Measurements from ENCODE around the gene DNAI4. TPM values are rescaled to one million over a fixed set of nuclear protein-coding genes. Genes with fewer than 3 reads are reported as not detected.
A peak's percentile ranks its signal among the peaks of the same experiment; 100 is the strongest.

DNAI4 gene
- total RNA-seq, 2 experiments from 2014 or later: 3.1 to 4.2 TPM

- H3K4me3 Mint-ChIP-seq: no peak overlapping the region
- H3K36me3 Mint-ChIP-seq: peaks cover 3% of the 10 kb centered on the region
- no peaks in the 10 kb centered on the region for H3K27me3 Mint-ChIP-seq
- H3K27ac Mint-ChIP-seq: no peak overlapping the region
- POLR2A ChIA-PET: no interaction called here
- H3K9me3 Mint-ChIP-seq: peaks cover 4% of the 10 kb centered on the region
- ATAC-seq (ENCODE audit: low read depth) (no peak), DNase-seq (no peak)
- no peaks in the 10 kb centered on the region for H3K4me1 Mint-ChIP-seq
These were observed 145.1 kb downstream of the DNAI4 start for GRCh38 chr1:66779475-66780078.

DNA sequence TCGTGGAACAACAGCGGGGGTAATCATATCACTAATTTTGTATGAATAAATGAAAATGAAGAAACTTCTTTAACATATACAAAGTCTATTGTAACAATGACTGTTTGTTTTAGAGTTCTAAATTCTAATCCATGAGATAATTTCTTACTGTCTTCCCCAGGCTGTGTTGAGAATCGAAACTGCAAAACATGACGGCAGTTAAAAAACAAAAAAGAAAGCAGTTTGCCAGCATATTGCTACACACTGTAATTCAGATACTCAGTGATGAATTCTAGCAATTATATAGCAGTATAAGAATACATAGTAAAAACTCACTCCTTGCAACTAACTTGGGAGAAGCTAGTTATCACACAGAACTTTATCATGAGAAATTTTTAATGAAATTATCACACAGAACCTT lies 145.7 kb downstream of the DNAI4 start:
- Mint-ChIP-seq H3K36me3 (peaks cover 1% of the 10 kb centered on the region), H3K27me3 (no peaks in the 10 kb centered on the region), H3K4me3 (no peak overlapping the region), H3K27ac (no peak overlapping the region), H3K9me3 (peaks cover 4% of the 10 kb centered on the region), H3K4me1 (no peaks in the 10 kb centered on the region)
- POLR2A ChIA-PET: no interaction called here
- no peak for ATAC-seq (ENCODE audit: low read depth)
- no peak for DNase-seq

DNA sequence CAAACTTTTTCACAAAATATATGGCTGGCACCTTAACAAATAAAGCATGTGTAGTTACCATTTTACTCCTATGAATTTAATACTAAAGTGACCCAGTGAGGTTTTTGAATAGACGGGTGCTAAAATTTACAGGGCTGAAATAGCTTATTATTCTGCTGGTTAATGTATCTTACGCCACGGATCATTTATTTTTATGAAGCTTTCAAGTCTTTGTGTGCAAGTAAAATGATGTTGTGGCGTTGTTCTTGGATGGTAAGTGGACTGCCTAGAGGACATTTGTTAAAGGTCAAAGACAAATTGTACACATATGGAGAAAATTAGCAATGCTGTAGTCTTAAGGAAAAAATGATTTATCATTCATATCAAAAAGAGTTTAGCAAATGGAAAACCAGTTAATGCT lies 146.4 kb downstream of the DNAI4 start:
- no peak for DNase-seq
- ATAC-seq (ENCODE audit: low read depth): no peak
- Mint-ChIP-seq H3K36me3 (peaks cover 1% of the 10 kb centered on the region), H3K4me1 (no peaks in the 10 kb centered on the region), H3K27me3 (no peaks in the 10 kb centered on the region), H3K9me3 (peaks cover 4% of the 10 kb centered on the region), H3K27ac (no peak overlapping the region), H3K4me3 (no peak overlapping the region)
- POLR2A ChIA-PET: no interaction called here

- DNase-seq: no peak
- Mint-ChIP-seq H3K4me3 (no peak overlapping the region), H3K36me3 (peaks cover 1% of the 10 kb centered on the region), H3K27ac (no peak overlapping the region), H3K9me3 (peaks cover 4% of the 10 kb centered on the region), H3K27me3 (no peaks in the 10 kb centered on the region), H3K4me1 (no peaks in the 10 kb centered on the region)
- ATAC-seq (ENCODE audit: low read depth): no peak
- POLR2A ChIA-PET: no interaction called here
These were observed 146.8 kb downstream of the DNAI4 start for GRCh38 chr1:66777831-66778230.

- Mint-ChIP-seq H3K27me3 (no peaks in the 10 kb centered on the region), H3K27ac (no peak overlapping the region), H3K9me3 (peaks cover 3% of the 10 kb centered on the region), H3K4me1 (peaks cover 3% of the 10 kb centered on the region), H3K36me3 (peaks cover 1% of the 10 kb centered on the region), H3K4me3 (no peak overlapping the region)
- POLR2A ChIA-PET: no interaction called here
- no peak for ATAC-seq (ENCODE audit: low read depth)
- no peak for DNase-seq
These were observed 149.0 kb downstream of the DNAI4 start for GRCh38 chr1:66775646-66776045.

DNA sequence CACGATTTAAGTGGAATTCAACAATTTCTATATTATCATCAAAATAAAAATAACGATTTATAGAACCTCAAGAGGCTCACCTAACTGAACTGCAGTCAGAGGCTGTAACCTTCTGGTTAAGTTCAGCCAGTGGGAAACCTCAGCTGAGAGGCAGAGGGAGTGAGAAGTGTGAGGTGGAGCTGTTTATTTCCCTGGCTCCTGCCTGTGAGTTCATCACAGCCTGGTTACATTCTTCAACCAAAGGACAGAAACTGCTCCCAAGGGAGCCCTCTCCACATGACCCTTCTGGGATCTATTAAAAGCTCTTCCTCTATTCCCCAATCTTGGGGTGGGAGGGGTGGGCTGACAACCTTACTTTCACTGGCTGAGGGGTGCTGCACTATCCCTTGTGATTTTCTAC lies 150.2 kb downstream of the DNAI4 start:
- Mint-ChIP-seq H3K36me3 (no peaks in the 10 kb centered on the region), H3K4me3 (no peak overlapping the region), H3K9me3 (no peaks in the 10 kb centered on the region), H3K4me1 (peaks cover 11% of the 10 kb centered on the region), H3K27me3 (no peaks in the 10 kb centered on the region), H3K27ac (no peak overlapping the region)
- ATAC-seq (ENCODE audit: low read depth) (no peak), DNase-seq (no peak)
- POLR2A ChIA-PET: no interaction called here

DNA sequence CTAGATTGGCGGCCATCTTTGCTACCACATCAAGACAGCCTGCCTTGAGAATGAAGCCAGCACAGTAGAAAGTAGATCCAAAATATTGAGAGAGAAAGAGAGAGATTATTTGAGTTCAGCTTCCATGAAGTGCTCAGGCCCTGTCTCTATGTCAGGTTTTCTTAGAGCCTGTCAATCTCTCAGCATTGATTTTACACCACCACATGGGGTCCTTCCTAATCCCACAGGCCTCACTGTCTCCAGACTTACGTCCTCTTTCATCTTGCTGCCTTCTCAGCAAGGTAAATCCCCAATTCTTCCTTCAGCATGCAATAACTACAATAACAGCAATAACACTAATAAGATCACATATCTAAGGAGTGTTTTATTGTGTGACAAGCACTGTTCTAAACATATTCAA lies 151.4 kb downstream of the DNAI4 start:
- H3K27me3 Mint-ChIP-seq: no peaks in the 10 kb centered on the region
- H3K36me3 Mint-ChIP-seq: no peaks in the 10 kb centered on the region
- ATAC-seq (ENCODE audit: low read depth): no peak
- no peak overlapping the region for H3K27ac Mint-ChIP-seq
- POLR2A ChIA-PET: no interaction called here
- H3K9me3 Mint-ChIP-seq: no peaks in the 10 kb centered on the region
- no peak overlapping the region for H3K4me3 Mint-ChIP-seq
- H3K4me1 Mint-ChIP-seq: peaks cover 18% of the 10 kb centered on the region
- no peak for DNase-seq

- Mint-ChIP-seq H3K27me3 (no peaks in the 10 kb centered on the region), H3K9me3 (no peaks in the 10 kb centered on the region), H3K4me3 (no peak overlapping the region), H3K4me1 (peaks cover 18% of the 10 kb centered on the region), H3K27ac (no peak overlapping the region), H3K36me3 (no peaks in the 10 kb centered on the region)
- POLR2A ChIA-PET: no interaction called here
- DNase-seq (no peak), ATAC-seq (ENCODE audit: low read depth) (no peak)
These were observed 154.0 kb downstream of the DNAI4 start for GRCh38 chr1:66770694-66771093.

GRCh38 chr1:66770240-66770639 lies 154.4 kb downstream of the DNAI4 start:
- Mint-ChIP-seq H3K36me3 (no peaks in the 10 kb centered on the region), H3K4me1 (peaks cover 18% of the 10 kb centered on the region)

DNA sequence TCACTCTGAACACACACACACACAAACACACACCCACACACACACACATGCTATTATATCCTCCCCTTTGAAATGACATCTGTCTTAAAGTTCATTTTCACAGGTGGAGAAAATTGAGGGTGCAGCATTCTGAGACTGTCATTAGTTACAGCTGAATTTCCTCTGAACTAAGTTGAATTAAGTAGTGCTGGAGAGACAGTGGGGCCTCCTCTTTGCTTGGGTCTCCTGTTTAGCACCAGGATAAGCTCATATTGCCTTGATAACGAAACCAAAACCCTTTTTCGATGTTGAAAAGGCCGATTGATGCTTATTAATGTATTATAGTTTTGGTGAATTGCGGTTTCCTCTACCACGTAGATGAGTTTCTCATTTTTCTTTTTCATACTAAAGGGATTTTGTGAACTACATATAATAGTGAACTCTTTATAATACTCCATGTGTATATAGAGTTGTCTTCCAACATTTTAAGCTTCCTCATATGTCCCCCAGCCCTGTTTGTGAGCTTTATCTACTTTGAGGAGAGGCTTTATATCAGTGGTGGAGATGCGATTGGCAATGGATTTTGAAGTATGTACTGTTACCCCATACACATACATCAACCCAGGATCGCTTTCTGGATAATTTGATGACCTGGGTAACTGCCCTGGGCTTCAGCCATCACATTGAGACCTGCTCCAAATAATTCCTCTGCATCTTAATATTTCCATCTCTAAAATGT lies 155.0 kb downstream of the DNAI4 start:
- H3K27me3 Mint-ChIP-seq: no peaks in the 10 kb centered on the region
- no peaks in the 10 kb centered on the region for H3K36me3 Mint-ChIP-seq
- H3K4me1 Mint-ChIP-seq: peaks cover 18% of the 10 kb centered on the region
- POLR2A ChIA-PET: interaction anchor here (0.8 kb wide), 2 partner anchors 155 to 160 kb away, joined by 3 to 4 read pairs; partner anchors contain the start of genes DNAI4 and MIER1
- ATAC-seq (ENCODE audit: low read depth) (peak; percentile 77), DNase-seq (no peak)
- H3K9me3 Mint-ChIP-seq: no peaks in the 10 kb centered on the region
- peak overlapping the region; percentile 72 for H3K4me3 Mint-ChIP-seq
- peak overlapping the region; percentile 63 for H3K27ac Mint-ChIP-seq

More at GRCh38 chr1:66770240-66770639, 154.4 kb downstream of the DNAI4 start:
- POLR2A ChIA-PET: interaction anchor here (0.8 kb wide), 1 partner anchor 154 kb away, joined by 4 read pairs; the partner anchor contains the start of genes DNAI4 and MIER1
- DNase-seq: no peak
- no peaks in the 10 kb centered on the region for H3K27me3 Mint-ChIP-seq
- peak overlapping the region; percentile 2 for H3K27ac Mint-ChIP-seq
- H3K4me3 Mint-ChIP-seq: peak overlapping the region; percentile 72
- H3K9me3 Mint-ChIP-seq: no peaks in the 10 kb centered on the region
- no peak for ATAC-seq (ENCODE audit: low read depth)

- H3K4me1 Mint-ChIP-seq: peaks cover 18% of the 10 kb centered on the region
- no peaks in the 10 kb centered on the region for H3K36me3 Mint-ChIP-seq
- H3K9me3 Mint-ChIP-seq: no peaks in the 10 kb centered on the region
- H3K27me3 Mint-ChIP-seq: no peaks in the 10 kb centered on the region
- DNase-seq (no peak), ATAC-seq (ENCODE audit: low read depth) (no peak)
- POLR2A ChIA-PET: interaction anchor here (0.8 kb wide), 1 partner anchor 161 kb away, joined by 3 read pairs; no protein-coding TSS in a partner anchor
- peak overlapping the region; percentile 72 for H3K4me3 Mint-ChIP-seq
- peak overlapping the region; percentile 63 for H3K27ac Mint-ChIP-seq
These were observed 155.7 kb downstream of the DNAI4 start for GRCh38 chr1:66768965-66769364.

GRCh38 chr1:66767626-66768025 lies 157.0 kb downstream of the DNAI4 start:
- ATAC-seq (ENCODE audit: low read depth) (no peak), DNase-seq (no peak)
- no peak overlapping the region for H3K27ac Mint-ChIP-seq
- POLR2A ChIA-PET: no interaction called here
- H3K27me3 Mint-ChIP-seq: no peaks in the 10 kb centered on the region
- H3K36me3 Mint-ChIP-seq: no peaks in the 10 kb centered on the region
- H3K4me3 Mint-ChIP-seq: no peak overlapping the region
- H3K9me3 Mint-ChIP-seq: no peaks in the 10 kb centered on the region
- peaks cover 18% of the 10 kb centered on the region for H3K4me1 Mint-ChIP-seq

DNA sequence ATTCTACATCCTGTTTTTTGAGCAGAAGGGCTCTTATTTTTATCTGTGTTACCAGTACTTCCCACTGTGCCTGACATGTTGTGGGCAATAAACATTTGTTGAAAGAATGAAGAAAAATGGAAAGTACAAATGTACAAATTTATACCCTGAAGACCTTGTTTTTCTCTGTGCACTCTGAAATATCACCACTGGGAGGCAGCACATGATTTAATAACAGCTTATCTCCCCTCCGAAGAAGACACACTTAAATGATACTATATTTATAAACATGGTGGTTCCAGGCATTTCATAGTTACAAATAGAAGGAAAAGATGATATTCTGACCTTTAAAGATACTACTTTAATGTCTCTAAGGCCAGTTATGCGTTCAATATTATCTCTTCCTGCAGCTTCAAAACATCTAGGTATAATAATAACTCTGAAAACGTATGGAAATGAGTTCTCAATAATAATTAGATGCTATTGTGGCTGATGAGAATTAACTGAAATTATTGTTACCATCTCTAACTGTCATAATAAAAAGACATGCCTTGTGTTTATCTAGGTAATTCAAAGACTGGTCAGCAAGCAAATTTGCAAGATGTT lies 159.6 kb downstream of the DNAI4 start:
- peaks cover 1% of the 10 kb centered on the region for H3K36me3 Mint-ChIP-seq
- peaks cover 10% of the 10 kb centered on the region for H3K4me1 Mint-ChIP-seq
- POLR2A ChIA-PET: interaction anchor here (0.5 to 0.8 kb wide), 2 partner anchors 160 to 769 kb away, joined by 3 read pairs; partner anchors contain the start of genes DNAI4 and MIER1
- H3K27ac Mint-ChIP-seq: no peak overlapping the region
- H3K27me3 Mint-ChIP-seq: peaks cover 2% of the 10 kb centered on the region
- H3K4me3 Mint-ChIP-seq: no peak overlapping the region
- peak; percentile 53 for ATAC-seq (ENCODE audit: low read depth)
- DNase-seq: no peak
- H3K9me3 Mint-ChIP-seq: no peaks in the 10 kb centered on the region

Data from activated naive CD8-positive, alpha-beta T cell treated with anti-CD3 and anti-CD28 coated beads, Interleukin-2, amount 10 ng/mL, durations not matched to agents 7 days and 5 days (primary cell).